Measurements from ENCODE around the gene SLC25A23. TPM values are rescaled to one million over a fixed set of nuclear protein-coding genes. Genes with fewer than 3 reads are reported as not detected.

SLC25A23 gene
- total RNA-seq, 2 donors from 2014 or later = 124 to 151 TPM

GRCh38 chr19:6394831-6395230, 64.8 kb downstream of the SLC25A23 start:
- TF ChIP-seq, protein P1, sequence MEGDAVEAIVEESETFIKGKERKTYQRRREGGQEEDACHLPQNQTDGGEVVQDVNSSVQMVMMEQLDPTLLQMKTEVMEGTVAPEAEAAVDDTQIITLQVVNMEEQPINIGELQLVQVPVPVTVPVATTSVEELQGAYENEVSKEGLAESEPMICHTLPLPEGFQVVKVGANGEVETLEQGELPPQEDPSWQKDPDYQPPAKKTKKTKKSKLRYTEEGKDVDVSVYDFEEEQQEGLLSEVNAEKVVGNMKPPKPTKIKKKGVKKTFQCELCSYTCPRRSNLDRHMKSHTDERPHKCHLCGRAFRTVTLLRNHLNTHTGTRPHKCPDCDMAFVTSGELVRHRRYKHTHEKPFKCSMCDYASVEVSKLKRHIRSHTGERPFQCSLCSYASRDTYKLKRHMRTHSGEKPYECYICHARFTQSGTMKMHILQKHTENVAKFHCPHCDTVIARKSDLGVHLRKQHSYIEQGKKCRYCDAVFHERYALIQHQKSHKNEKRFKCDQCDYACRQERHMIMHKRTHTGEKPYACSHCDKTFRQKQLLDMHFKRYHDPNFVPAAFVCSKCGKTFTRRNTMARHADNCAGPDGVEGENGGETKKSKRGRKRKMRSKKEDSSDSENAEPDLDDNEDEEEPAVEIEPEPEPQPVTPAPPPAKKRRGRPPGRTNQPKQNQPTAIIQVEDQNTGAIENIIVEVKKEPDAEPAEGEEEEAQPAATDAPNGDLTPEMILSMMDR (IDR thresholded peaks at IDR 0.05) = no peak
- DNase-seq = no peak
- Histone ChIP-seq H3K4me1 (peaks cover 8% of the 10 kb centered on the region), H3K36me3 (no peaks in the 10 kb centered on the region), H3K27me3 (no peaks in the 10 kb centered on the region), H3K9ac (ENCODE audit: low read depth in 2 of 2, low read length in 2 of 2) (no peak overlapping the region), H3K27ac (no peak overlapping the region), H3K4me3 (no peak overlapping the region), H3K9me3 (no peaks in the 10 kb centered on the region)
- intact Hi-C loops (cut with DNase I) = no loop called here

DNA sequence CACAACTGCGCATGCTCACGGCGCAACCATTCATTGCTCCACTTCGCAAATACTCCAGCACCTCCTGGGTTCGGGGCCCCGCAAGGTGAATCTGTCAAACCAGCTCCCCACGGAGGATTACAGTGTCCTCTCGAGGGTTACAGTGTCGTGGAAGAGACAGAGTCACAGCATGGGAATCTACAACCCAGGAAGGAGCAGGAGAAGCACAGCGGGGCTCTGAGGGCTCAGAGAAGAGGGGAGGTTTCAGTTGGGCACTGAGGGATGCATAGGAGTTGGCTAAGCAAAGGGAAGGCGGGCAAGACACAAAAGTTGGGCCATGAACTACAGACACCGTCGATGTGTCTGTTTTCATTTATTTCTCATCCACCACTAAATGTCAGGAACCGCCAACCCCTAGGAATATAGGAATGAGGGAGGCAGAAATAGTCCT, 65.6 kb downstream of the SLC25A23 start:
- H3K9ac ChIP-seq (ENCODE audit: low read depth in 2 of 2, low read length in 2 of 2) = peak overlapping the region; percentile 89 to 90
- TF ChIP-seq, protein P1 (IDR thresholded peaks at IDR 0.05) = no peak
- H3K4me1 ChIP-seq = peaks cover 8% of the 10 kb centered on the region
- H3K4me3 ChIP-seq = peak overlapping the region; percentile 68
- DNase-seq = no peak
- H3K27ac ChIP-seq = peak overlapping the region; percentile 87
- H3K27me3 ChIP-seq = no peaks in the 10 kb centered on the region
- intact Hi-C loops (cut with DNase I) = no loop called here
- H3K9me3 ChIP-seq = no peaks in the 10 kb centered on the region
- peaks cover 5% of the 10 kb centered on the region for H3K36me3 ChIP-seq

DNA sequence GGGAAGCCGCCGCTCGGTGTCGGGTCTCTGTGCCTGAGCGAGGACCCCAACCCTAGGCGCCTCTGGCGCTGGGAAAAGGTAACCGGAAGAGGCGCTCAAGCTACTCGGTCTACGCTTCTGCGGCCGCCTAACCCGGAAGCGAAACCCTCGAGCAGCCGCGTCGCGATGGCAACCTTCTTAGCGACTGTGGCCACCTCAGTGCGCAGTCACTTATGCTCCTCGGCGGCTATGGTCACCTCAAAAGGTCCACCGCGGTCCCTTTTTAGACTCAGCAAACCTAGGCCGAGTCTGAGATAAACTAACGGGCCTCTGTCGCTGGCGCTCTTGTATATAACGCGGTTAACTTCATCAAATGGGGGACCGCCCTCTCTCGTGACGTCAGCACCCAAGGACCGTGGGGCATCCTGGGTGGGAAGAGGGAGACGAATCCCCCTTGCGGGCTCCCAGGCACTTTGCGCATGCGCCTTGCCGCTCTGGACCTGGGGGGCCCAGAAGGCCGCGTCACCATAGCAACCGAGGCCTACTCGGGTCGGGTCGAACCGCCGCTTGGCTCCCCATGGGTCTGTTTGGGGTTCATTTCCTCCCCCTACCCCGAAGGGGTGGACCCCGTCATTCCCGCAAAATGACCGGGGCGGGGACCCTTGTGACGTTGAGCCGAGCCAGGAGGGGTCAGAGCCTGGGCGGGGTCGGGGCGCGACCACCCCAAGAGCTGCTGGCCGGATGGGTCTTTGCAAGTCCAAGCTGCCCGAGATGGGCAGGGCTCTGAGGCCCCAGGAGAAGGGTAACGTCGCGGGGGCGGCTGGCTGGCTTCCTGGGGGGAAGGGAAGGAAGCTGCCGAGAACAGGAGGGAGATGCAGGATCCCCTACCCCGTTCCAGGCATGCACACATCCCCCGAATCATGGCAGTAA, 66.3 kb downstream of the SLC25A23 start, which contains the start of gene GTF2F1:
Gene GTF2F1, minus strand, starts transcription at position 91 of the 909 bp plus-strand sequence. CDS start 169 bp downstream, outside the sequence.
- H3K9ac ChIP-seq (ENCODE audit: low read depth in 2 of 2, low read length in 2 of 2) = peak within 1 kb of the TSS; percentile 89 to 90
- TF ChIP-seq, protein P1 (IDR thresholded peaks at IDR 0.05) = no peak
- peak within 1 kb of the TSS; percentile 68 for H3K4me3 ChIP-seq
- H3K9me3 ChIP-seq = no peaks in the 10 kb centered on the region
- peak; percentile 94 for DNase-seq
- intact Hi-C loops (cut with DNase I) = no loop called here
- H3K4me1 ChIP-seq = peaks cover 8% of the 10 kb centered on the region
- no peaks in the 10 kb centered on the region for H3K27me3 ChIP-seq
- peak within 1 kb of the TSS; percentile 87 for H3K27ac ChIP-seq
- peaks cover 11% of the 10 kb centered on the region for H3K36me3 ChIP-seq

- Histone ChIP-seq H3K9ac (ENCODE audit: low read depth in 2 of 2, low read length in 2 of 2) (peak overlapping the region; percentile 89 to 90), H3K4me1 (peaks cover 8% of the 10 kb centered on the region), H3K4me3 (peak overlapping the region; percentile 68), H3K27ac (peak overlapping the region; percentile 87), H3K36me3 (peaks cover 15% of the 10 kb centered on the region), H3K27me3 (no peaks in the 10 kb centered on the region), H3K9me3 (no peaks in the 10 kb centered on the region)
- no peak for DNase-seq
- intact Hi-C loops (cut with DNase I) = no loop called here
- TF ChIP-seq, protein P1 (IDR thresholded peaks at IDR 0.05) = no peak
Observed at GRCh38 chr19:6392221-6393073, 67.1 kb downstream of the SLC25A23 start.

Small RNA genes lying within 50 kb of the gene (microRNA-seq; reads per million reads assigned to microRNA genes)
- 64.5 reads per million, percentile 48 among the genes with 10 or more reads in this experiment for gene MIR3940
- not detected for gene MIR6790

Other genes with a start within 250 kb of the SLC25A23 start
- gene MLLT1, start 179.8 kb downstream of the SLC25A23 start, total RNA-seq = 10 to 100 TPM; 26.4 to 59.2 TPM
- gene ACER1, start 126.2 kb downstream of the SLC25A23 start, total RNA-seq = not detected
- 100 to 1,000 TPM in 1 of 2 donors, 10 to 100 TPM in 1; 70.0 to 122 TPM for gene CLPP, start 98.3 kb downstream of the SLC25A23 start, total RNA-seq
- 100 to 1,000 TPM; 135 to 150 TPM for gene ALKBH7, start 87.0 kb downstream of the SLC25A23 start, total RNA-seq
- gene PSPN, start 83.9 kb downstream of the SLC25A23 start, total RNA-seq = 1 to 10 TPM; 1.7 to 6.0 TPM
- 10 to 100 TPM; 58.2 to 73.6 TPM for gene GTF2F1, start 66.6 kb downstream of the SLC25A23 start, total RNA-seq
- gene KHSRP, start 35.0 kb downstream of the SLC25A23 start, total RNA-seq = 100 to 1,000 TPM; 210 to 433 TPM
- gene SLC25A41, start 26.0 kb downstream of the SLC25A23 start, total RNA-seq = 1 to 10 TPM in 1 of 2 donors, not detected in 1; 1.8 TPM
- 100 to 1,000 TPM; 115 to 118 TPM for gene CRB3, start 4.5 kb upstream of the SLC25A23 start, total RNA-seq
- gene DENND1C, start 22.0 kb upstream of the SLC25A23 start, total RNA-seq = 1 to 10 TPM; 2.5 to 2.9 TPM
- 1 to 10 TPM in 1 of 2 donors, under 1 TPM in 1; 0.44 to 1.4 TPM for gene TUBB4A, start 42.5 kb upstream of the SLC25A23 start, total RNA-seq
- gene TNFSF9, start 71.2 kb upstream of the SLC25A23 start, total RNA-seq = 1 to 10 TPM in 1 of 2 donors, under 1 TPM in 1; 0.79 to 4.0 TPM
- gene CD70, start 131.4 kb upstream of the SLC25A23 start, total RNA-seq = under 1 TPM; 0.27 to 0.57 TPM
- 1 to 10 TPM in 1 of 2 donors, under 1 TPM in 1; 0.48 to 1.3 TPM for gene TNFSF14, start 210.4 kb upstream of the SLC25A23 start, total RNA-seq

All from colonic mucosa (tissue), 4 donors.